Right atrium auricular region (tissue), 2 donors: ENCODE results near the gene S100A14. TPM values are rescaled to one million over a fixed set of nuclear protein-coding genes. Genes with fewer than 3 reads are reported as not detected.

ENCODE experiments used
- DNase-seq: peaks from one replicate; pipeline ENCODE4 v3.0.0-alpha.2; 2019; ENCODE audit warnings: low spot score
- H3K27ac ChIP-seq, 2 donors: fragments of 200-600 bp; sonication (generic); 1 replicate in 1 of 2; 2 replicates in 1 of 2; pipeline ENCODE4 v1.5.1; 2016 to 2019
- H3K27me3 ChIP-seq, 2 donors: fragments of 200-600 bp; sonication (generic); one replicate each; pipeline versions ENCODE4 v1.5.1 to v1.6.0; 2017 to 2019
- H3K36me3 ChIP-seq: fragments of 200-600 bp; sonication (generic); one replicate; pipeline ENCODE4 v1.5.1; 2016
- H3K4me1 ChIP-seq, 2 donors: fragments of 200-600 bp; sonication (generic); one replicate each; pipeline versions ENCODE4 v1.5.1 to v1.6.0; 2017 to 2019
- H3K4me3 ChIP-seq, 2 donors: fragments of 200-600 bp; sonication (generic); 1 replicate in 1 of 2; 2 replicates in 1 of 2; pipeline ENCODE4 v1.5.1; 2017 to 2019; ENCODE audit warnings: mild to moderate bottlenecking in 1 of 2, moderate library complexity in 1 of 2
- H3K9me3 ChIP-seq, 2 donors: fragments of 200-600 bp; sonication (generic); one replicate each; pipeline ENCODE4 v1.5.1; 2019
- total RNA-seq, 2 donors: library from RNA; depleted of rRNA; stranded (reverse); fragments of >200 nt; gene quantifications; one replicate each; pipeline ENCODE4 v1.1.0, GENCODE V29; 2016
- TF ChIP-seq, protein P1 (sequence below), 2 donors: fragments of 200-600 bp; sonication (generic); IDR thresholded peaks; one replicate each; pipeline ENCODE4 v1.5.1; 2019; ENCODE audit warnings: antibody characterized with exemption in 2 of 2

S100A14 gene
- total RNA-seq, 2 donors from 2014 or later: 0.55 to 2.4 TPM

DNA sequence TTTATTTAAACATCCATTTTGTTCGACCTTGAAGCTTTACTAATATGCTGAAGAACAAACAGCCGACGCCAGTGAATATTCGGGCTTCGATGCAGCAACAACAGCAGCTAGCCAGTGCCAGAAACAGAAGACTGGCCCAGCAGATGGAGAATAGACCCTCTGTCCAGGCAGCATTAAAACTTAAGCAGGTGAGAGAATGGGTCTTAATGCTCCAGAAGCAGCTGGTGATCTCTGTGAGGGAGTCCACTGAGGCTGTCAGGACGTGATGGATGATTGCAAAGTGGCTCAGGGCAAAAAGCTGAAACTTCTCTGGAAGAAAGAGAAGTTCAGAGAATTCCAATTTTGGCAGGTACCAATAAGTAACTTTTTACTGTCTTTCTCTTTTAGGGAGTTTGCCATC lies 22.1 kb upstream of the S100A14 start:
- TF ChIP-seq, protein P1, sequence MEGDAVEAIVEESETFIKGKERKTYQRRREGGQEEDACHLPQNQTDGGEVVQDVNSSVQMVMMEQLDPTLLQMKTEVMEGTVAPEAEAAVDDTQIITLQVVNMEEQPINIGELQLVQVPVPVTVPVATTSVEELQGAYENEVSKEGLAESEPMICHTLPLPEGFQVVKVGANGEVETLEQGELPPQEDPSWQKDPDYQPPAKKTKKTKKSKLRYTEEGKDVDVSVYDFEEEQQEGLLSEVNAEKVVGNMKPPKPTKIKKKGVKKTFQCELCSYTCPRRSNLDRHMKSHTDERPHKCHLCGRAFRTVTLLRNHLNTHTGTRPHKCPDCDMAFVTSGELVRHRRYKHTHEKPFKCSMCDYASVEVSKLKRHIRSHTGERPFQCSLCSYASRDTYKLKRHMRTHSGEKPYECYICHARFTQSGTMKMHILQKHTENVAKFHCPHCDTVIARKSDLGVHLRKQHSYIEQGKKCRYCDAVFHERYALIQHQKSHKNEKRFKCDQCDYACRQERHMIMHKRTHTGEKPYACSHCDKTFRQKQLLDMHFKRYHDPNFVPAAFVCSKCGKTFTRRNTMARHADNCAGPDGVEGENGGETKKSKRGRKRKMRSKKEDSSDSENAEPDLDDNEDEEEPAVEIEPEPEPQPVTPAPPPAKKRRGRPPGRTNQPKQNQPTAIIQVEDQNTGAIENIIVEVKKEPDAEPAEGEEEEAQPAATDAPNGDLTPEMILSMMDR (IDR thresholded peaks at IDR 0.05): no peak
- peaks cover 81% of the 10 kb centered on the region for H3K36me3 ChIP-seq
- peaks cover 0 to 75% of the 10 kb centered on the region in 2 donors for H3K4me1 ChIP-seq
- no peaks in the 10 kb centered on the region for H3K9me3 ChIP-seq
- DNase-seq: no peak
- peak overlapping the region; percentile 100 for H3K27ac ChIP-seq
- H3K4me3 ChIP-seq: no peak overlapping the region
- H3K27me3 ChIP-seq: no peaks in the 10 kb centered on the region

DNA sequence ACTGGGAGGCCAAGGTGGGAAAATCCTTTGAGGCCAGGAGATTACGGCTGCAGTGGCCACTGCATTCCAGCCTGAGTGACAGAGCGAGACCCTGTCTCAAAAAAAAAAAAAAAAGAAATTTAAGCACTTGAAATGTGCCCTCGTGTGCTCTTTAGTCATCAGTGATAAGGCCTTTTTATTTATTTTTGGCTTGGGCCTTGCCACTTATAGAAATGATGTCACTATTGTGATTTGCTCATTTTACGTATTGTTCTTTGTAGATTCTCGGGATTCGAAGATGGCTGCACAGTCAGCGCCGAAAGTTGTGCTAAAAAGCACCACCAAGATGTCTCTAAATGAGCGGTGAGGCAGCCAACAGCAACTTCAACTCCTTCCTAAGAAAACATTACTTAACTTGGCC lies 20.2 kb upstream of the S100A14 start:
- peaks cover 62% of the 10 kb centered on the region for H3K36me3 ChIP-seq
- TF ChIP-seq, protein P1 (IDR thresholded peaks at IDR 0.05): no peak
- H3K27ac ChIP-seq: peak overlapping the region; percentile 100
- no peak for DNase-seq
- H3K9me3 ChIP-seq: no peaks in the 10 kb centered on the region
- H3K4me3 ChIP-seq: no peak overlapping the region
- peaks cover 0 to 75% of the 10 kb centered on the region in 2 donors for H3K4me1 ChIP-seq
- no peaks in the 10 kb centered on the region for H3K27me3 ChIP-seq

DNA sequence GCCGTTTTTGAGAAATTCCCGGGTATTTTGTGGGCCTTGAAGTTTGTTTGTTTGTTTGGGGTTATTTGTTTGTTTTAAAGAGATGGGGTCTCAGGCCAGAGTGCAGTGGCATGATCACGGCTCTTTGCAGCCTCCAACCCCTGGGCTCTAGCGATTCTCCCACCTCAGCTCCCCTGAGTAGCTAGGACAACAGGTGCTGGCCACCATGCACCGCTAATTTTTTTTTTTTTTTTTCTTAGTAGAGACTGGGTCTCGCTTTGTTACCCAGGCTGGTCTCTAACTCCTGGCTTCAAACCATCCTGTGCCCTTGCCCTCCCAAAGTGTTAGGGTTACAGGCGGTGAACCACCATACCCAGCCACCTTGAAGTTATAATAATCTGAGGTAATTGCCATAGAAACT lies 19.7 kb upstream of the S100A14 start:
- TF ChIP-seq, protein P1 (IDR thresholded peaks at IDR 0.05): no peak
- Histone ChIP-seq H3K27ac (peak overlapping the region; percentile 100), H3K36me3 (peaks cover 57% of the 10 kb centered on the region), H3K4me1 (peaks cover 0 to 77% of the 10 kb centered on the region in 2 donors), H3K9me3 (no peaks in the 10 kb centered on the region), H3K4me3 (peak overlapping the region; percentile 73 to 89), H3K27me3 (no peaks in the 10 kb centered on the region)
- no peak for DNase-seq

DNA sequence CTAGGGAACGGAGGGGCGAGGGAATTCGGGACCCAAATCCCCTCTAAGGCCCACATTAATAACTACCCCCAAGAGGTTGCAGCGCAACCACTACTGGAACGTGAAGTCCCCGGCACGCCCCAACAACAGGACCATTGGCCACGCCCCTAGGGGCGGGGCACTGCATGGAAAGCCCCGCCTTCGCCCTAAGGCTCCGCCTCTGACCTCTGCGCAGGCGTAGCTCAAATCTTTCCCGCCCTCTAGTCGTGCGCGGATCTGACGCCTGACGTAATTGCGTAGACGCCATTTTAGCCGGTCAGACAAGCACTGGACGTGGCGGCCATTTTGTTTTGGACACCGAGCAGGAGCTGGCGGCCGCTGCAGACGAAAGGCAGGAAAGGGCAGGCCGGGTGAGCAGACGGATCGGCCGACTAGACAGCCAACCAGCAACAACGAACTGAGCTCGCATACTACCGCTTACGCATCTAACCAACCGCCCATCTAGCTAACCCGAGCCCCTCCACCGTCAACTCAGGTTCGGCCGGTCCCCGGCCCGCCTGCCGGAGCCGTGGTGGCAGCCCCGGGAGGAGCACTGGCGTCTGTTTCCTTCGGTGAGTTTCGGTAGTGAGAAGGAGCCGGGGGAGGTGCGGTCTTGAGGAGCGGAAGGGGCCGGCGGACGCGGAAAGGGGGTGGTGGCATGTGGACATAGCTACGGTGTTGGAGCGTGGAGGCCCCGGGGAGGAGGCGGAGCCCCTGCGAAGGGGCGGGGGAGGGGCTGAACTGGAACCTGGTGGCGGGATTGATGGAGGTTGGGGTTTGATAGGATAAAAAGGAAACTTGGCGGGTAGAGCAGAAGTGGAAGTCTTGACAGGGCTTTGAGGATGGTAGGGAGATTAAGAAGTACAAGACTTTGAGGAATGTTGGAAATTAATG lies 17.9 kb upstream of the S100A14 start, which contains the start of gene CHTOP:
TSS of gene CHTOP (plus strand) at position 313 of the 912 bp plus-strand sequence. CDS start 2,523 bp downstream, outside the sequence.
- peaks cover 0 to 75% of the 10 kb centered on the region in 2 donors for H3K4me1 ChIP-seq
- H3K9me3 ChIP-seq: no peaks in the 10 kb centered on the region
- H3K27me3 ChIP-seq: no peaks in the 10 kb centered on the region
- TF ChIP-seq, protein P1 (IDR thresholded peaks at IDR 0.05): no peak
- peak within 1 kb of the TSS; percentile 73 to 89 for H3K4me3 ChIP-seq
- peak; percentile 99 for DNase-seq
- peak within 1 kb of the TSS; percentile 100 for H3K27ac ChIP-seq
- H3K36me3 ChIP-seq: peaks cover 39% of the 10 kb centered on the region

DNA sequence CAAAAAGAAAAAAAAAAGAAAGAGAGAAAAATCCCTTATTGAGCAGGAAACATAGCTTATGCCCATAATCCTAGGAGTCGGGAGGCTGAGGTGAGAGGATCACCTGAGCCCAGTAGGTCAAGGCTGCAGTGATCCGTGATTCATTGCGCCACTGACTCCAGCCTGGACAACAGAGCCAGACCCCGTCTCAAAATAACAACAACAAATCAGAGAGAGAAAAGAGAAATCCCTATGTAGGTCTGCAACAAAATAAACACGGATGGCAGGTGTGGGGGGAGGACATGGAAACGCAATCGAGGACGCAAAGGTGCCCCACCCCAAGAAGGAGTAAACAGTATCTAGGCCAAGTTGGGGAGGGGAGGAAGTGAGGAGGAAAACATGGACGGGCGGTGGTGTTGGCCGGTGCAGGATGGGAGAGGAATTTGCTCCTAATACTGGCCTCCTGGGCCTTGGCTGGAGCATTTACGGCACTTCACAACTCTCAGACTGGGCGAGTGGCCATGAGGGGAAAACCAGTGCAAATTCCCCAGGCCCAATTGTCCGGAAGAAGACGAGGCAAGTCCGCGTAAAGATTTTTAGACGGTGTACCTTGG lies 17.1 kb upstream of the S100A14 start:
- Histone ChIP-seq H3K4me1 (peaks cover 0 to 77% of the 10 kb centered on the region in 2 donors), H3K4me3 (peak overlapping the region; percentile 73 to 89), H3K27ac (peak overlapping the region; percentile 100), H3K36me3 (peaks cover 31% of the 10 kb centered on the region), H3K9me3 (no peaks in the 10 kb centered on the region), H3K27me3 (no peaks in the 10 kb centered on the region)
- TF ChIP-seq, protein P1 (IDR thresholded peaks at IDR 0.05): no peak
- no peak for DNase-seq
